CD8-positive, alpha-beta memory T cell (primary cell): ENCODE measurements around the gene SPSB4. TPM values are rescaled to one million over a fixed set of nuclear protein-coding genes. Genes with fewer than 3 reads are reported as not detected.

Source experiments
- CTCF ChIA-PET: fragments of 350-600 bp; sonication (Branson Sonifier 250); formaldehyde crosslinking; loops from one replicate; lab custom pipeline; 2021; ENCODE audit warnings: antibody characterized with exemption; lab: Charles Lee
- POLR2A ChIA-PET: fragments of 350-600 bp; sonication (Branson Sonifier 250); formaldehyde crosslinking; loops from one replicate; lab custom pipeline; 2021; ENCODE audit warnings: antibody characterized with exemption; lab: Charles Lee
- DNase-seq, 5 donors: peaks; one replicate each; pipeline versions ENCODE4 v3.0.0 to v3.0.0-alpha.2; 2020 to 2022; ENCODE audit warnings: mixed read lengths in 1 of 5
- H3K27ac ChIP-seq: one replicate; pipeline ENCODE4 v1.7.0; 2013; ENCODE audit warnings: low read depth, mild to moderate bottlenecking, low read length, moderate library complexity
- H3K27me3 ChIP-seq: 2 replicates; pipeline ENCODE4 v1.7.0; 2013; ENCODE audit warnings: low read length, mild to moderate bottlenecking; ENCODE audit not compliant: insufficient read depth, poor library complexity, severe bottlenecking
- H3K36me3 ChIP-seq: 2 replicates; pipeline ENCODE4 v1.7.0; 2013; ENCODE audit warnings: mild to moderate bottlenecking, low read length, moderate library complexity; ENCODE audit not compliant: insufficient read depth
- H3K4me1 ChIP-seq: 2 replicates; pipeline ENCODE4 v1.7.0; 2013; ENCODE audit warnings: mild to moderate bottlenecking, low read length, moderate library complexity; ENCODE audit not compliant: insufficient read depth
- H3K4me3 ChIP-seq: 2 replicates; pipeline ENCODE4 v1.7.0; 2013; ENCODE audit warnings: mild to moderate bottlenecking, low read length
- H3K9me3 ChIP-seq: 2 replicates; pipeline ENCODE4 v1.7.0; 2013; ENCODE audit warnings: mild to moderate bottlenecking, low read length
- H3K27ac Mint-ChIP-seq, 8 donors: one replicate each; pipeline ENCODE4 v1.8.0; 2020 to 2021; ENCODE audit warnings: mixed read lengths in 8 of 8, mild to moderate bottlenecking in 6 of 8, inconsistent platforms in 3 of 8, moderate library complexity in 3 of 8
- H3K27me3 Mint-ChIP-seq, 2 donors: one replicate each; pipeline ENCODE4 v1.8.0; 2020 to 2021; ENCODE audit warnings: mixed read lengths in 2 of 2, mild to moderate bottlenecking in 1 of 2, moderate library complexity in 1 of 2
- H3K36me3 Mint-ChIP-seq, 3 donors: one replicate each; pipeline ENCODE4 v1.8.0; 2020 to 2021; ENCODE audit warnings: mixed read lengths in 3 of 3, inconsistent platforms in 1 of 3, mild to moderate bottlenecking in 1 of 3
- H3K4me1 Mint-ChIP-seq, 3 donors: one replicate each; pipeline ENCODE4 v1.8.0; 2020 to 2021; ENCODE audit warnings: mixed read lengths in 3 of 3, inconsistent platforms in 1 of 3, mild to moderate bottlenecking in 1 of 3
- H3K4me3 Mint-ChIP-seq, 7 donors: one replicate each; pipeline ENCODE4 v1.8.0; 2020 to 2021; ENCODE audit warnings: mixed read lengths in 7 of 7, mild to moderate bottlenecking in 6 of 7, moderate library complexity in 4 of 7, inconsistent platforms in 2 of 7
- H3K9me3 Mint-ChIP-seq, 5 donors: one replicate each; pipeline ENCODE4 v1.8.0; 2020 to 2022; ENCODE audit warnings: mixed read lengths in 5 of 5, mild to moderate bottlenecking in 3 of 5, moderate library complexity in 2 of 5, inconsistent platforms in 1 of 5
- polyA plus RNA-seq: library from polyadenylated mRNA; unstranded; fragments of 300-500 nt; fragmentation: Illumina TruSeq; gene quantifications from one replicate; pipeline ENCODE4 v1.2.3, GENCODE V29; 2021
- total RNA-seq, 2 experiments: library from RNA; stranded (reverse); gene quantifications; one replicate each; pipeline ENCODE4 v1.2.3, GENCODE V29; 2021

SPSB4 gene
- total and polyA plus RNA-seq, 3 experiments from 2014 or later = not detected

DNA sequence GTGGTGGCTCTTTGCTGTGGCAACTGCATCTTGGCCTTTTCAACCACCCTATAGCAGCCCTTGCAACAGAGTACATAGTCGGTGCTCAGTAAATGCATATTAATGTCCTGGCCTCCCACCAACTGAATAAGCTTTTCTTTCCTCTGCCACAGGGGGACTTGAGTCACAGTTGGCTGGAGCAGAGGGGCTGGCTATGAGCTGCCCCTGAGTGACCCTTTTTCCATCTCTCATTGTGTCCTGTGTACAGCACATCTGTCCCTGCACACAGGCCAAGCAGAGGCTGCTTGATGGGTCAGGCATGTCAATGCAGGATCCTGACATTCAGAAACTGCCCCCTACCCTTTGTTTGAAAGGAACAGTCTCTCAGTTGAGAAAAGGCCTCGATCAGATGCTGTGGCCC is 22.4 kb downstream of the SPSB4 start:
- CTCF ChIA-PET = interaction anchor here (1.4 to 1.5 kb wide), 3 partner anchors 42 to 73 kb away, joined by 3 read pairs; no protein-coding TSS in a partner anchor
- DNase-seq = no peak
- H3K27me3 ChIP-seq = no peaks in the 10 kb centered on the region
- no peaks in the 10 kb centered on the region for H3K9me3 ChIP-seq
- Mint-ChIP-seq H3K27ac (no peak overlapping the region), H3K9me3 (no peaks in the 10 kb centered on the region), H3K36me3 (no peaks in the 10 kb centered on the region), H3K4me1 (peaks cover 0 to 3% (median 1%) of the 10 kb centered on the region in 3 donors), H3K27me3 (peaks cover 5 to 8% of the 10 kb centered on the region in 2 donors), H3K4me3 (no peak overlapping the region)
- H3K27ac ChIP-seq = no peak overlapping the region
- H3K36me3 ChIP-seq = no peaks in the 10 kb centered on the region
- no peaks in the 10 kb centered on the region for H3K4me1 ChIP-seq
- H3K4me3 ChIP-seq = no peak overlapping the region
- POLR2A ChIA-PET = no interaction called here

DNA sequence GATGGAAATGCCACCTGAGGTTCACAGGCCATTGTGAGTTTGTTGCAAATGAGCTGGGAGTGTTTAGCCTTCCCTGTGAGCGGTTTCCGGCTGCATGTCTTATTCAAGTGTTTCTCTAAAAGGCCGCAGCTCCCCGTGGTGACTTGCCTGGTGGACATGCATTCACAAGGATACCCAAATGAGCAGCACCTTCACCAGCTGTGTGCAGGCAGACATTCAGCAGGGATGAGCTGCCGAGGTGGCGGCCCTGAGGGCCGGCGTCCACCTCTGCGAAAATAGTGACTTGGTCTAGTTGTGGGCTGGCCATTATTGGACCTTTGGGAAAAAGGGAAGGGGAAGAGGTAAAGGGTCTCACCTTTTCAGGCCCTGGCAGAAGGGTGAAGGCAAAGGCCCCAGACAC is 23.4 kb downstream of the SPSB4 start:
- Mint-ChIP-seq H3K4me1 (peaks cover 0 to 3% (median 1%) of the 10 kb centered on the region in 3 donors), H3K27ac (no peak overlapping the region), H3K4me3 (no peak overlapping the region), H3K36me3 (no peaks in the 10 kb centered on the region), H3K27me3 (peaks cover 6 to 8% of the 10 kb centered on the region in 2 donors), H3K9me3 (no peaks in the 10 kb centered on the region)
- H3K4me1 ChIP-seq = no peaks in the 10 kb centered on the region
- no peak overlapping the region for H3K4me3 ChIP-seq
- H3K36me3 ChIP-seq = no peaks in the 10 kb centered on the region
- H3K9me3 ChIP-seq = no peaks in the 10 kb centered on the region
- CTCF ChIA-PET = interaction anchor here (1.4 to 1.5 kb wide), 4 partner anchors 11 to 74 kb away, joined by 3 read pairs; no protein-coding TSS in a partner anchor
- H3K27ac ChIP-seq = no peak overlapping the region
- no peak for DNase-seq
- H3K27me3 ChIP-seq = no peaks in the 10 kb centered on the region
- POLR2A ChIA-PET = no interaction called here

DNA sequence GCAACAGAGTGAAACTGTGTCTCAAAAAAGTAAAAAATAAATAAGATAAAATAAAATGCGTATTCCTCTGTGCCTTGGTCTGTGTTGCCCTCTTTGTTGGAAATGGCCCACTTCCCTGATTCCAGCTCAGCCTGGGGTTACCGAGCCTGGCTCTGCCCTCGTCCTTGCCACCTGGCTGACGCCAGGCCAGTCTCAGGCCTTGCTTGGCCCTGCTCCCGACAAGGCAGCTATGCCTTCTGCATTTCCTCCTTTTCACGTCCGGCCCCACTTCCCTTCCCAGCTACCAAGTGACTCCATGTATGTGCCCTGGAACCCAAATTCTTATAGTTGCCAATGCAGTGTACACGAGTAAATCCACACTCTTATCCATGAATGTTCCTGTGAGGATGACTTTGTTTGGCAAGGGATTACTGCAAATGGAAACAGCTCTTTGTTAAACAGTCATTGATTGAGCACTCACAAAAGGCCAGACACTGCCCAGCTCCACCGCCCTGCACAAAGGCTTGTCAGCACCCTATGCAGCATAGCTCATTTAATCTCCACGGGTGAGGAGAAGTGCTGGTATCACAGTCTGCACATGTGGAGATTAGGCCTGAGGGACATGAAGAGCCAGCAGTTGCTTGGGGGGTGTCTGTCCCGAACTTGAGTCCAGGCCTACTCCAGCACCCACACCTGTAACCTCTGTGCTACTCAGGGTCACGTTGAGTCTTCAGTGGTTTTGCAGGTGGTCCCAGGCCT is 25.1 kb downstream of the SPSB4 start:
- Mint-ChIP-seq H3K4me3 (no peak overlapping the region), H3K27ac (peak overlapping the region in 1 of 8 donors; percentile 25), H3K4me1 (peaks cover 0 to 3% (median 1%) of the 10 kb centered on the region in 3 donors)

DNA sequence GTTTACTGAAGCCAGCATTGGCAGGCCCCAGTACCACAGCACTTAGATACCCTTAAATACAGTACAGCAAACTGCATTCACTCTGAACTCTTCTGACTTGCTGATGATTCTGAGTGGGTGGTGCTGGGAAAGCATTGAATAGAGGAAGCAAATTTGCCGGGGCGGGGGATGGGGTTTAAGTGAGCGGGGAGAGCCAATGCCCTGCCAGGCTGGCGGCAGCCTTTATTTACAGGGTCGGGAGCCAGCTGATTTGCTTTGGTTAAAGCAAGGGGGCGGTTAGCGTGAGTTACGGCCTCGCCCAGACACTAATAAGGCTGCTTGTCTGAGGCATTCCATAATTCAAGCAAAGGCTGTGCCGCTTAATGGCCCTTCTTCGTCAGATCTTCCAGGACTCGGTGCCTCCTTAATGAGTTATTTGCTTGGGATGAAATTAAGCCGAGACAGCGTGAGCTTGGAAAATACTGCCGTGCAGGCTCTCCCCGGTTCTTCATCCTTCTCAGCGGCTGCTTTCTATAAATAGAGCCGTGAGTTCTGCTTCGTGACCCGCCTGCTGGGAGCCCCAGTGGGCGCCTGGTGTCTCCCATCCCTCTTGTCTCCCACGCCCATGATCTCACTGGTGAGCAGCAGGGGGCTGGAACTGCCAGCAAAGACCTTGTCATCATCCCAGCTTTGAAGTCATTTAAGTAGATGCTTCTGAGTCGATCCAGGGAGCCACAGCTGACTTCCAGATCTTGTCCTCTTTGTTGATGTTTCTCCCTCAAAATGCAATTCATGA is 25.8 kb downstream of the SPSB4 start:
- Mint-ChIP-seq H3K9me3 (no peaks in the 10 kb centered on the region), H3K4me1 (peaks cover 0 to 3% (median 1%) of the 10 kb centered on the region in 3 donors), H3K4me3 (no peak overlapping the region), H3K36me3 (no peaks in the 10 kb centered on the region), H3K27ac (no peak overlapping the region), H3K27me3 (peaks cover 8% of the 10 kb centered on the region in 2 donors)
- Histone ChIP-seq H3K27ac (no peak overlapping the region), H3K4me1 (no peaks in the 10 kb centered on the region), H3K36me3 (no peaks in the 10 kb centered on the region), H3K9me3 (no peaks in the 10 kb centered on the region), H3K4me3 (no peak overlapping the region), H3K27me3 (no peaks in the 10 kb centered on the region)
- no peak for DNase-seq
- CTCF ChIA-PET = no interaction called here
- POLR2A ChIA-PET = no interaction called here

More for the DNA sequence above, 25.1 kb downstream of the SPSB4 start:
- no peaks in the 10 kb centered on the region for H3K4me1 ChIP-seq
- no peaks in the 10 kb centered on the region for H3K9me3 Mint-ChIP-seq
- H3K36me3 Mint-ChIP-seq = no peaks in the 10 kb centered on the region
- no peak for DNase-seq
- H3K27me3 Mint-ChIP-seq = peaks cover 8% of the 10 kb centered on the region in 2 donors
- no peaks in the 10 kb centered on the region for H3K9me3 ChIP-seq
- H3K27ac ChIP-seq = no peak overlapping the region
- H3K4me3 ChIP-seq = no peak overlapping the region
- H3K27me3 ChIP-seq = no peaks in the 10 kb centered on the region
- ChIA-PET POLR2A (no interaction called here), CTCF (interaction anchor here (1.2 to 1.5 kb wide), 2 partner anchors 8 to 10 kb away, joined by 3 read pairs; no protein-coding TSS in a partner anchor)
- H3K36me3 ChIP-seq = no peaks in the 10 kb centered on the region

DNA sequence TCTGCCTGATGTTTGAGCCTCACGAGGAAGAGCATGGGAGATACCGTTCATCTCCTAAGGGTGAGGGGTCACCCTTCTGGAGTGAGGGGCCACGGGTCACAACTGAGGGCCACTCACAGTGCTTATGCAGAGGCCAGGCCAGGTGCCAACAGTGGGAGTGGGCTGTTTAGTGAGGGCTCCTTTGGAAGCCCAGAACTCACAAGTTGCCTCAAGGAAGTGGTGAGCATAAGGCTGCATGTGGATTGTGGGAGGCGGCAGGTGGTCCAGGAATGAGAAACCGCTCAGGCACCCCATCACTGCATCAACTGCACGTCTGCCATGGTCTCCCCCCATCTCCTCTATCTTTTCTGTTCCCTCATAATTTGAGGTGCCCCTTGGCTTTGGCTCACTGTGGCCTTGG is 26.5 kb downstream of the SPSB4 start:
- H3K27ac ChIP-seq = no peak overlapping the region
- H3K4me1 Mint-ChIP-seq = peaks cover 0 to 3% (median 1%) of the 10 kb centered on the region in 3 donors
- CTCF ChIA-PET = interaction anchor here (1.1 kb wide), 1 partner anchor 29 kb away, joined by 4 read pairs; no protein-coding TSS in a partner anchor

DNA sequence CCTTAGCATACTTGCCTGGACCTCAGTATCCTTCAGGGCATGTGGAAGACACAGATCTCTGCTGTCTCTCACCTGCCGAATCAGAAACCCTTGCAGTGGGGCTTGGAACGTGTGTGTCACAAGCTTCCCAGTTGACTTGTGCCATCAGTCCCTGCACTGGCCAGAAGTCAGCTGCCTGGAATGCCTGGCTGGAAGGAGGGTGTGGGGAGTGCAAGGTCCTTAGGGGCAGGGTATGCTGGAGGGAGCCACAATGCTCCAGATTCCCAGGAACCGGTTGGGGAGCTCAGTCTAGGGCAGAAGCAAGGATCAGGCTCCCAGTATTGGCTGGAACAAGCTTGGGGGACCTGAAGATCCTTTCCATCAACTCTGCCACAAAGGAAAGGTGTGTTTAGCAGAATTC is 27.1 kb downstream of the SPSB4 start:
- ChIA-PET CTCF (interaction anchor here (1.1 kb wide), 1 partner anchor 30 kb away, joined by 4 read pairs; no protein-coding TSS in a partner anchor), POLR2A (no interaction called here)
- Histone ChIP-seq H3K27ac (no peak overlapping the region), H3K27me3 (no peaks in the 10 kb centered on the region), H3K4me1 (no peaks in the 10 kb centered on the region), H3K36me3 (no peaks in the 10 kb centered on the region), H3K4me3 (no peak overlapping the region), H3K9me3 (no peaks in the 10 kb centered on the region)
- Mint-ChIP-seq H3K27ac (peak overlapping the region in 2 of 8 donors; percentile 58 to 80), H3K27me3 (peaks cover 8% of the 10 kb centered on the region in 2 donors), H3K36me3 (no peaks in the 10 kb centered on the region), H3K4me1 (peaks cover 0 to 3% (median 1%) of the 10 kb centered on the region in 3 donors), H3K9me3 (no peaks in the 10 kb centered on the region), H3K4me3 (no peak overlapping the region)
- DNase-seq = no peak

More for the DNA sequence above, 26.5 kb downstream of the SPSB4 start:
- POLR2A ChIA-PET = no interaction called here
- no peaks in the 10 kb centered on the region for H3K36me3 Mint-ChIP-seq
- no peaks in the 10 kb centered on the region for H3K9me3 Mint-ChIP-seq
- Histone ChIP-seq H3K27me3 (no peaks in the 10 kb centered on the region), H3K4me3 (no peak overlapping the region), H3K9me3 (no peaks in the 10 kb centered on the region), H3K36me3 (no peaks in the 10 kb centered on the region), H3K4me1 (no peaks in the 10 kb centered on the region)
- no peak overlapping the region for H3K4me3 Mint-ChIP-seq
- H3K27me3 Mint-ChIP-seq = peaks cover 8% of the 10 kb centered on the region in 2 donors
- H3K27ac Mint-ChIP-seq = peak overlapping the region in 1 of 8 donors; percentile 58
- DNase-seq = no peak

DNA sequence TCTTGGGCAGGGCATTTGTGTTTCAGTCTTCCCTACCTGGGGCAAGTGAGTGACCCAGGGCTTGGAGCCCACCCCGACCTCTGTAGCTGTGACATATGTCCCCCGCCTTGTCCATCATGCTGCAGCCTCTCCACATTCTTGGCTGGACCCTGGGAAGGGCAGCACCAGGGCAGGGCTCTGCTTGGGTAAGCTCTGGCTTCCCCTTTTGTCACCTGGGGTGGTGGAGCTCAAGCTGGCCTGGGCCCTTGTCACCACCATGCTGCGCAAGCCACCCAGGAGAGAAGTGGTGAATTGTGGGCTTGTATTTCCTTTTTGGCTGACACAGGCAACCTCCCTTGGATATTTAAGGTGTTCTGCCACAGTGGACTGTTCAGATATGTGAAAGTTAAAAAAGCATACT is 29.3 kb downstream of the SPSB4 start:
- no peaks in the 10 kb centered on the region for H3K4me1 ChIP-seq
- H3K9me3 Mint-ChIP-seq = no peaks in the 10 kb centered on the region
- H3K4me3 Mint-ChIP-seq = no peak overlapping the region
- CTCF ChIA-PET = no interaction called here
- no peak overlapping the region for H3K27ac ChIP-seq
- POLR2A ChIA-PET = no interaction called here
- DNase-seq = no peak
- H3K27me3 ChIP-seq = no peaks in the 10 kb centered on the region
- no peaks in the 10 kb centered on the region for H3K36me3 Mint-ChIP-seq
- no peak overlapping the region for H3K4me3 ChIP-seq
- no peaks in the 10 kb centered on the region for H3K36me3 ChIP-seq
- no peaks in the 10 kb centered on the region for H3K9me3 ChIP-seq
- H3K4me1 Mint-ChIP-seq = peaks cover 0 to 3% (median 1%) of the 10 kb centered on the region in 3 donors
- peaks cover 9 to 12% of the 10 kb centered on the region in 2 donors for H3K27me3 Mint-ChIP-seq
- no peak overlapping the region for H3K27ac Mint-ChIP-seq
